Stimulated activated CD4-positive, alpha-beta T cell treated with anti-CD3 and anti-CD28 coated beads, Interleukin-2, amount 100 ng/mL, for 48 hours (primary cell): ENCODE results near the gene CTDP1.
"Not testable (repeated sequence)": the region's sequence is repeated elsewhere in the genome, so short reads cannot be mapped to it uniquely, and the experiment has no call there.

Experiments
- DNase-seq, 2 donors: peaks; one replicate each; pipeline ENCODE4 v3.0.0-alpha.2; 2020

CTDP1 gene

DNA sequence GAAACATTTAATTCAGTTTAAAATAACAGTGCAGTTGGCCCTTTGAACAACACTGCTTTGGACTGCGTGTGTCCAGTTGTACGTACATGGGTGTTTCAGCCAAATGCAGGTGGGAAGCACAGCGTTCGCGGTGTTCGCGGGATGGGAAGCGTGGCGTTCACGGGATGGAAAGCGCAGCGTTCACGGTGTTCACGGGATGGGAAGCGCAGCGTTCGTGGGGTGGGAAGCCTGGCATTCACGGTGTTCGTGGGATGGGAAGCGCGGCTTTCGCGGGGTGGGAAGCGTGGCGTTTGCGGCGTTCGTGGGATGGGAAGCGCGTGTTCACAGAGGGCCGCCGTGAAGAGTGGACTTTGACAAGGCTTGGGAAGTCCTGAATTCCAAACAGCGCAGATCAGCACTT lies 47.6 kb downstream of the CTDP1 start:
- DNase-seq = no peak

DNA sequence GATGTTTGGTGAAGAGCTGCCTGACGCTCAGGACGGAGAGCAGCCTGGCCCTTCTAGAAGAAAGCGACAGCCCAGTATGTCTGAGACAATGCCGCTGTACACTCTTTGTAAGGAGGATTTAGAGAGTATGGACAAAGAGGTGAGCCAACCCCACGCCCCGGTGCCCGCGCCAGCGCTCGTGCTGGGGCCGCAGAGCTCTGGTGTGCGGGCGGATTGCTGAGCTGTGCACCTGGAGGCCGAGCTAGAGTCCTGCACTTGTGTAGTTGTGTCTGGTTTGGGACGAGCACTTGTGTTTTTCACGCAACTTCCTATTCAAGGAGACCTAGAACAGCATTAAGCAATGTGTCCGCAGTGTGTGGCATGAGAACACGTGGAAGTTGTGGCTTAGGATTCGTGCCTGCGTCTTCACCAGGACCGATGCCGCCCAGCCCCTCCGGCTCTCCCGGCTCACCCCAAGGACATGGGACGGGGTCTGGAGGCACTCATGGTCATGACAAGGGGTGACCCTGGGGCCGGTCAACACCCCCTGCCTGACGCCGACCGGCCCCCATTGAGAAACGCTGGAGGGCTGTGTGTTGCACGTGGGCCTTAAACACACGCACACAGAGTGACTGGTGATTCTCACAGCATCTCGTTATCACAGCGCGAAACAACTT lies 49.5 kb downstream of the CTDP1 start:
- DNase-seq = no peak

DNA sequence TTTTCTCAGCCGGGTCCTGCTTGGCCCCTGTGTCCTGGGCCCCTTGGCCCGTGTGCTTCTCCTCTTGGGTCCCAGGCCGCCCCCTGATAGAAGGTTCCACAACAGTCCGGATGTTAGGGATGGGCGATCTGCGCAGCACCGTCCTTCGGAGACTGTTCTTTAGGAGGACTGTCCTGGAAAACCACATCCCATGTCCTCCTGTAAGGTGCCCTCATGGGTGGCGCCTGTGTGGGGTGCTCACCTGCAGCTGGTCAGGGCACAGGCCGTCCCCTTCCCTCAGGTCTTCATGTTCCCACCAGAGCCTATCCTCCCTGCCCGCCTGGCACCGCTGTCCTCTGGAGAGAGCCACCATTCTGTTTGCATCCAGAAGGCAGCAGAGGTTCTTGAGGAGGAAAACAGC lies 50.0 kb downstream of the CTDP1 start:
- DNase-seq = no peak

DNA sequence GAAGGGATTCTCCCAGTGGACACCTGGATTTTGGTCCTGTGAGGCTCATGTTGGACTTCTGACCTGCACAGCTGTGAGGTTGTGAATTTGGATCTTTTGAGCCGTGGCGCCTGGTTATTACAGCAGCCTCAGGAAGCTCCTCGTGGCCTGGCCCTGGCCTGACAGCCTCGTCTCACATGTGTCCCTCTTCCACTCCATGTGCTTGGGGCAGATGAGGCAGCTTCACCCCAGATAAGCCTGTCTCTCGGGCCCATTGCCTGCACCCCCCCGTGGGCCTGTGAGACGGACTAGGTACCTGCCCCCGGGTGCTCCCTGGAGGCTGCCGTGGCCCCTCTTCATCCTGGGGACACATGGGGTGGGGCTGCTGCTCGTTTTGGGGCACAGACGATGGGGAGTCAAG lies 51.2 kb downstream of the CTDP1 start:
- no peak for DNase-seq

DNA sequence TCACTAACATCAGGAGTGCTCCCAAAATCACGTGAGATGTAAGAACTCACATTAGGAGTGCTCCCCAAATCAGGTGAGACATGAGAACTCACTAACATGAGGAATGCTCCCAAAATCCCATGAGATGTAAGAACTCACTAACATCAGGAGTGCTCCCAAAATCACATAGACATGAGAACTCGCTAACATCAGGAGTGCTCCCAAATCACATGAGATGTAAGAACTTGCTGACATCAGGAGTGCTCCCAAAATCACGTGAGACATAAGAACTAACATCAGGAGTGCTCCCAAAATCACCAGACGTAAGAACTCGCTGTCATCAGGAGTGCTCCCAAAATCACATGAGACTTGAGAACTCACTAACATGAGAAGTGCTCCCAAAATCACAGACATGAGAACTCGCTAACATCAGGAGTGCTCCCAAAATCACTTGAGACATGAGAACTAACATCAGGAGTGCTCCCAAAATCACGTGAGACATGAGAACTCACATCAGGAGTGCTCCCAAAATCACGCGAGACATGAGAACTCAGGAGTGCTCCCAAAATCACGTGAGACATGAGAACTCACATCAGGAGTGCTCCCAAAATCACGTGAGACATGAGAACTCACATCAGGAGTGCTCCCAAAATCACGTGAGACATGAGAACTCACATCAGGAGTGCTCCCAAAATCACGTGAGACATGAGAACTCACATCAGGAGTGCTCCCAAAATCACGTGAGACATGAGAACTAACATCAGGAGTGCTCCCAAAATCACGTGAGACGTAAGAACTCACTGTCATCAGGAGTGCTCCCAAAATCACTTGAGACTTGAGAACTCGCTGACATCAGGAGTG lies 52.5 kb downstream of the CTDP1 start:
- not testable (repeated sequence) for DNase-seq

DNA sequence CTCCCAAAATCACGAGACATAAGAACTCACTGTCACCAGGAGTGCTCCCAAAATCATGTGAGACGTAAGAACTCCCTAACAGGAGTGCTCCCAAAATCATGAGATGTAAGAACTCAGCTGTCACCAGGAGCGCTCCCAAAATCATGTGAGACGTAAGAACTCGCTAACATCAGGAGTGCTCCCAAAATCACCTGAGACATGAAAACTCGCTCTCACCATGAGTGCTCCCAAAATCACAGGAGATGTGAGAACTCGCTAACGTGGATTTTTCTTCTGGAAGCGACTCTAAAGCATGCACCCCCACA lies 53.1 kb downstream of the CTDP1 start:
- DNase-seq = no peak

DNA sequence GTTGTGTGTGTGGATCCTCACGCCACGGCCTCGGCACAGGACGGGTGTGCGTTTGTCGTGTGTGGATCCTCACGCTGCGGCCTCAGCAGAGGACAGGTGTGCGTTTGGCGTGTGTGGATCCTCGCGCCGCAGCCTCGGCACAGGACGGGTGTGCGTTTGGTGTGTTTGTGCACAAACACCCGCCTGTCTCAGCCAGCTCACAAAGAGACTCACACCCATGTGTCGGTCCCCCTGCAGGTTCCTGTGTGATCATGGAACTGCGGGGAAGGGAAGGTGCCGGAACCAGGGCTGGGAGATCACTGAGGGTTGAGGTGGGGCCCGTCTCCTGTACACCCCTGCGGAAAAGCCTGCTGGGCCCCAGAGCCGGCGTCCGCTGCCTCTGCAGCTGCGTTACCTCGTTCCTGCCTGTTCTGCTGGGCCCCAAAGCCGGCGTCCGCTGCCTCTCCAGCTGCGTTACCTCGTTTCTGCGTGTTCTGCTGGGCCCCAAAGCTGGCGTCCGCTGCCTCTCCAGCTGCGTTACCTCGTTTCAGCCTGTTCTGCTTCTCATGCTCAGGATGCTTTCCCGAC lies 53.6 kb downstream of the CTDP1 start:
- no peak for DNase-seq

DNA sequence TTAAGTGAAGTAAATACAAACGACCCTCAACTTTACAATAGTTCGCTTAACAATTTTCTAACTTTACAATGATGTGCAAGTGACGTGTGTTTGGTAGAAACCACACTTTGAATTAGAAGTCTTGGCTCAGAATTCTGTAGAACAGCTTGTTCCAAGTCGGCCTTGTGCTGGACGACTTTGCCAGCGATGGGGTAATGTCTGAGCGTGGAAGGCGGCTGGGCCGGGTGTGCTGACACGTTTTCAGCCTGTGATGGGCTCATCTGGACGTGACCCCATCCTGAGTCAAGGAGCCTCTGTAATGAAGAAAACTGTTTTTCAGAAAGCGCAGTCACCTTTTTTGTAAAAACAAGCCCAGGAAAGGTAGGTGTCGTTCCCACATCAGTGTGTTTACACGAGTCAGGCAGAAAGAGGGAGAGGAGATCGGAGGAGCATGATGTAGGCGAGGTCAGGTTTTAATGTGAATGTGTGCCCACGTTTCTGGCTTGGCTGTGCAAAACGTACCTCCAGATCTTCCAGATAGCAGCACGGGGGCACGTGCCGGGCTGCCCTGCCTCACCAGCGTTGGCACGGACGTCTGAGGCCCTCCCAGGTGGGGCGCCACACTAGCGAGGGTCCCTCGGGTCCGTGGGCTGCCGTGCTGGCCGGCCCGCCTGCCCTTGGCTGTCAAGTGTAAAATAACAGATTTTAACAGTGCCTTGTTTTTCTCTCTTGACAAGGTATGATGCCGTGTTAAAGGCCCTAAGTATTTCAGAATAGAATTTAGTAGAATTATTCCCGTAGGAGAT lies 54.6 kb downstream of the CTDP1 start:
- no peak for DNase-seq

DNA sequence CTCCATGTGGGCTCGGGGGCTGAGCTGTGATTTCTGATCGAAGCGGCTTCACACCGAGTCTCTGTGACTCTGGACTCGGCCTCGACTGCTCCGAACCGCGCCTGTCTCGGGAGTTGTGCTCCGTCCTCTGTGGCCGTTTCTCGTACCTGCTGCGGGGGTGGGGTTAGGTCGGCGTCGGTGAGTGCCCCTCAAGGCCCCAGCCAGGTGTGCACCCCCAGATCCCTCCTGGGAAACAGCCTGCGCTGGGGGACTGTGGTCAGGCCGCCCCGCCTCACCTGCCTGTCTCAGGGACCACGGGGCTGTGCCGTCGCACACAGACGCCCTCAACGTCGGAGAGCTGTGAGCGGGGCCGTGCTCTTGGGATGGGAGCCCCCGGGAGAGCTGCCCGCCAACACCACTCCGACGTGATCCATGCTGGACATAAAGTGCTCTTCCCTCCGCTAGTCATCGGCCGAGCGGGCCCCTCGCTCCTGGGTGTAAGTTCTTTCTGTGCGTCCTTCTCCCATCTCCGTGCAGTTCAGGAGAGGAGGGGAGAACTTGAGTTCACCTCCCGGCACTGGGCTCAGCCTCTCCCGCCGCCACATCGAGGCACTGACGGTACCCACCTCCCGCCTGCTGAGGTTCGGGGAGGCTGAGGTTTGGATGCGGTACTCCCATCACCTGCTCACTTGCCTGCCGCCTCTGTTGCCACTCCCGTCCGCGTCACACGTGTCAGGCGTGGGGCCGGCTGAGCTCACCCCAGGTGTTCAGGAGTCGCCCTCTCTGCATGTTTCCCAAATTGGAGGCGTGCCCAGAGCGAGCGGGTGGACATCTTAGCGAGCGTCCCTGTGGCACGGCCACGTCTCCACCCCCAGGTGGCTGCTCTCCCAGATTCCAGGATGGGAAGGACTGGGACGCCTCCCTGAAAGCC lies 55.7 kb downstream of the CTDP1 start:
- no peak for DNase-seq

DNA sequence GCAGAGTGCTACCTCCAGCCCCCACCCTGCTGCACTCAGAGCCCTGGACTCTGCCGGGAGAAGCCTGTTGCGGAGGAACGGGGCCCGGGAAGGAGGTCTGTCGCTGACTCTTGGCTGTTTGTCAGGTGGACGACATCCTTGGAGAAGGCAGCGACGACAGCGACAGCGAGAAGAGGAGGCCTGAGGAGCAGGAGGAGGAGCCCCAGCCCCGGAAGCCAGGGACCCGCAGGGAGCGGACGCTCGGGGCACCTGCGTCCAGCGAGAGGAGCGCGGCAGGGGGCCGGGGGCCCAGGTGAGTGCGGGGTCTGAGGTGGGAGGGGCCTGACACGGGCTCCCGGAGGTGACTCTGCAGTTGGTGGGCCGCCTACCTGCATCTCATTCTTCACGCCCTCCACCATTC lies 56.6 kb downstream of the CTDP1 start:
- no peak for DNase-seq

DNA sequence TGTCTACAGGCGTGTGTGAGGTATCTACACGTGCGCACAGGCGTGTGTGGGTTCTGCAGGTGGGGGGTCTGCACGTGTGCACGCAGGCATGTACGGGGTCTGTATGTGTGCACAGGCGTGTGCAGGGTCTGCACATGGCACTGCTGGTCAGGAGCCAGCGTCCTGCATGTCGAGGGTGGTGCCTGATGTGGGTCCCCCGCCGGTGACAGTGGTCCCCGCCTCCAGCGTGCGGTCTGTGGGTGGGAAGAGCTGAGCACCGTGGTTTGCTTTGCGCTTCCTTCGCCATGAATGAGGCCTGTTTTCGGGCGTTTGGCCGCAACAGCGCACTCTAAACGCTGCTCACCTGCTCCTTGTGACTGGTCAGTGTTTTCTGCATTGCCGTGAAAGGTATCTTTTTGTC lies 57.2 kb downstream of the CTDP1 start:
- no peak for DNase-seq

DNA sequence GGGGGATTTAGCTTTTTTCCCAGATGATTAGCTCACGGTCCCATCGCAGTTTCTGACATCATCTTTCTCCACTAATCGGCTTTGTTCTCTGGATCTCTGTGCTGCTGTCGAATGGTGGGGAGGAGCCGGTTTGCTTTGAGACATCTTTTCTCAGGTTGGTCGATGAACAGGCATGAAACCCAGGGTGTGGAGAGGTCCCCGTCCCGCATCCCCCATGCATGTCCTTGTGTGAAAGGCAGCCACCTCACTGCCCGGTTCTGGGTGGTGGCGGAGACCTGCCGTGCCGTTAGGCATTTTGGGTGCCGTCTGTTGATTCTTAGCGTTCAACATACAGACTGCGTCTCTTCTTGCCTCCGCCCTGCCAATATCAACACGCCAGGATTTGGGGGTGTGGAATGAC lies 57.8 kb downstream of the CTDP1 start:
- no peak for DNase-seq

DNA sequence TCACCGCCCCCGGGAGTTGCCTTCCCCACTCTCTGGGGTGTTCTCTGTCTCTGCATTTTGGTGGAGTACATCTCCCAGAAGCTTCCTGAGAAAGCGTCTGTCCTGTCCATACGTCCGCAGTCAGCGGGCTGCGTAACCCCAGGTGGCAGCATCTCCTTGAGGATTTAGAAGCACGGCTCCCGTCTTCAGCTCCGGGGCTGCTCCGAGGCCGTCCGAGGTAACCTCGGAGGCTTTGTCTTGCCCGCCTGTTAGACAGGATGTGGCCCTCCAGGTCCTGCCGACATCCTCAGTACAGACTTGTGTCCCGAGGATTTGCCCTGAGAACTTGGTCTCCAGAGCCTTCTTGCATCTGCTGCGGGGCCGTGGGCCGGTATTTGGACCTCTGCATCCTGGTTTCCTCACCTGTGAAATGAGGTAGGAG lies 58.4 kb downstream of the CTDP1 start:
- DNase-seq = no peak

DNA sequence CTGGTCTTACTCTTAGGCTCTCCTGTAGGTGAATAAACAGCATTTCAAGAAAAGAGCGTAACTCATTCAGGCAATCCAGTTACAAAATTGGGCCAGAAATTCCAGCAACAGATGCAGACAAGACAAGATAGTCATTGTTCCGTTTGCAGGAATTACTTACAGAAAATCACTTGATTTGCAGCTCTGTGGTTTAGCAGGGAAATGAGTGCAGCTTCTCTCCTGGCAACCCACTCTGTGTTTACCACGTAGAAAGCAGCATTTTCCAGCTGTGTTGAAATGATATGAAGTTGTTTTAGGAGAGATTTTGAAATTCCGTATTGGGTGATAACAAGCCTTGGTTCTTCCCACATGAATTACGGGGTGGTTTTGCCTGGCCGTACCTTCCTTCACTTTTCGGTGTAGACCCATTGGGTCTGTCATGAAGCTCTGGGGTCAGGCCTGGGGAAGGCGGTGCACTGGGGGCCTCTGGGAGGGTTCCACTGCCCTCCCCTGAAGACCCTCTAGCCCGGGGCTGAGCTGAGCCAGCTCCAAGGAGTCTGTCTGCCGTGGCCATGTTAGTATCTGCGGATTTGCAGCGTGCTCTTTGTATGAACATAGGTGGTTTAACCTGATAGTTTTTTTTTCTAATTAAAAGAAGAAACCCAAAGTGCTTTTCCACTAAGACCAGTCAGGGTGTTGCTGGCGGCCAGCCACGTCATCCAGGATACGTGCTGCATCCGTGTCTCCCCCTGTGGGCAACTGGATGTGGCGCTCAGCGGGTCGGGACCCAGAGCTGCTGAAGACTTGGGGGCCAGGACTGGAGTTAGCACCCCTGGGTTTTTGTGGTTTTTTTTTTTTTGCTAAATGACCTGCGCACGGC lies 59.2 kb downstream of the CTDP1 start:
- no peak for DNase-seq

DNA sequence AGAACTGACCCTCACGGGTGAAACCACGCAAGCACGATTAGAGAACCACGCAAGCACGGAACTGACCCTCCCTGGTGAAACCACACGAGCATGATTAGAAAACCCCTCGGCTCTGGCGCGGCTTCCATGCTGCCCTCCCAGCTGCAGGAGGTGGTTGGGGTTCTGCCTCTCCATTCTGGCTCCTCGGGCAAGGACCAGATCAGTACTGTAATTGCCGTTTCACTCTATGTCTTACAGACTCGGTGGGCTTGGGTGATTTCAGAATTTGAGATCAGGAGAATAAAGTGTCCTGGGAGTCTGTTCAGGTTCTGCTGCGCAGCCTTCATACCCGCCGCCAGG lies 59.8 kb downstream of the CTDP1 start:
- no peak for DNase-seq

DNA sequence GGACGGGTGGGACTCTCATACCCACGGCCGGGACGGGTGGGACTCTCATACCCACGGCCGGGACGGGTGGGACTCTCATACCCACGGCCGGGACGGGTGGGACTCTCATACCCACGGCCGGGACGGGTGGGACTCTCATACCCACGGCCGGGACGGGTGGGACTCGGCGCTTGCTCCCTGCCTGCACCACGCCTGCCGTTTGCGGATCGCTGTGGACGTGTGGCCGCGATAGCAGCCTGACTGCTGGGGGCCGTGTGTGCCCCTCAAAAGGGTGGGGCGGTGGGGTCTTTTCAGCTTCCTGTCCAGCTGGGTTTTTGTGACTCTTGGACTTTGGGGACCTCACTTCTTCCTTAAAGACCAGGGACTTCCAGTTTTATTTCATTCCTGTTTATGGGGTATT lies 60.4 kb downstream of the CTDP1 start:
- DNase-seq = not testable (repeated sequence)

DNA sequence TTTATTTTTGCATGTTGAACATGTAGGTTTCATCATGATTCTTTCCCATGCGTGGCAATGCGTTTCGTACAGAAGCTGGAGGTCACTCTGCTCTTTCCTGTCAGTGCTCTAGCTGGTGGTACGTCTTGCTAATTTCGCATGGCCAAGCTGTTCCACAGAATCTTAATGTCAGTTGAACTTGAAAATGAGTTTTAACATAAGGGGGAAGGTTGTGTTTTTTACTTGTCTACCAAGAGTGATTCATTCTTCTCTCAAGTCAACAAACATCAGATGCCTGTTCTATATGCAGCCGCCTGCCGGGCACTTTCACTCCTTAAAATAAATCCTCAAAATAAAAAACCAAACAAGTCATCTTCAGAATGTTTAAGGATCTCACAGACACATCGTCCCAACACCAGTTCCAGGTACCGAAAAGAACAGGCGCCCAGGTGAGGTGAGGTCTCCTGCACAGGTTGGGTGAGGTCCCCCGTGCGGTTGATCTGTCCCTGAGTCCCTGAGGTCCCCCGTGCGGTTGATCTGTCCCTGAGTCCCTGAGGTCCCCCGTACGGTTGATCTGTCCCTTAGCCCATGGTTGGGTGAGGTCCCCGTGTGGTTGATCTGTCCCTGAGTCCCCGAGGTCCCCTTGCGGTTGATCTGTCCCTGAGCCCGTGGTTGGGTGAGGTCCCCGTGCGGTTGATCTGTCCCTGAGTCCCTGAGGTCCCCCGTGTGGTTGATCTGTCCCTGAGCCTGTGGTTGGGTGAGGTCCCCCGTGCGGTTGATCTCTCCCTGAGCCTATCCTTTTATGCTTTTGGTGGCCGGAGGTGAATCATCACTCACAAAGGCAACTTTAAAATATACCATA lies 61.1 kb downstream of the CTDP1 start:
- no peak for DNase-seq

DNA sequence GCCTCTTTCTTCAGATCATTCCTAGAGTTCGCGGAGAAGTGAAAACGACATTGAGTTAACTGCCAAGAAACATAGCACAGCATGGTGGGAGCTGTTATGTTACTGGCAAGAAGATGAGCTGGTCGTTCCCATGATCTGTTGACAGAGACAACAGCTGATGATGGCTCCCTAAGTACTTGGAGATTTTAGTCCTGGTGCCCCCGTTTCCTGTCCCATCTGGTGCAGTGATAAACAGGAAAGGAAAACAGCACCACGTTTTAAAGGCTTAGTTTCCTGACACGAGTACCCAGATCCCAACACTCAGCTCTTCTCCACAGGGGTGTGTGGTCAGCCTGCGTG lies 61.7 kb downstream of the CTDP1 start:
- no peak for DNase-seq

DNA sequence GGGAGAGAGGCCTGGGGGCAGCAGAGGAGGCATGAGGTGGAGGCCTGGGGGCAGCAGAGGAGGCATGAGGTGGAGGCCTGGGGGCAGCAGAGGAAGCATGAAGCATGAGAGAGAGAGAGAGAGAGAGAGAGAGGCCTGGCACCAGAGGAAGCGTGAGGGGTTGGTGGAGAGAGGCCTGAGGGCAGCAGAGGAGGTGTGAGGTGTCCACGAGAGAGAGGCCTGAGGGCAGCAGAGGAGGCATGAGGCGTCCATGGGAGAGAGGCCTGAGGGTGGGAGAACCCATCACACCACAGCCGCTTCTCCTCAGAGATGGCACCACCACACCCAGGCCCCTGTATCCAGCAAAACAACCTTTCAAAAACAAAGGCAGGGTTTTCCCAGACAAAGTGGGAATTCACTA lies 62.5 kb downstream of the CTDP1 start:
- DNase-seq = no peak

DNA sequence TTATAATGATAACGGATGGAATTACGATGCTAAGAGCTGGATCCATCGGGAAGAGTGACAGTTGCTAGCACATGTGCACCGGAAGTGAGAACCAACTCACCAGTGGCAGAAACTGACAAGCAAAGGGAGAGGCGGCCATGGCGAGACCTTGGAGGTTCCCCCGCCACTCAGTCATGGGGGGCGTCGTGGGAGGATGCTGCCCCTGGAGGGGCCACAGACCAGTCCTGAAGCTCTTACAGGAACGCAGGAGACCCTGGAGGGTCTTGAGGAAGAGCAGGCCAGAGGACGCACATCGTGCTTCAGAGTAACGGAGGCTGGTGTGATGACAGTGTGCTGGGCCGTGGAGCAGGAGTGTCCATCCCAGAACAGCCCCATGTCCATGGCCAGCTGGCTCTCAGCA lies 65.0 kb downstream of the CTDP1 start:
- DNase-seq = no peak

DNA sequence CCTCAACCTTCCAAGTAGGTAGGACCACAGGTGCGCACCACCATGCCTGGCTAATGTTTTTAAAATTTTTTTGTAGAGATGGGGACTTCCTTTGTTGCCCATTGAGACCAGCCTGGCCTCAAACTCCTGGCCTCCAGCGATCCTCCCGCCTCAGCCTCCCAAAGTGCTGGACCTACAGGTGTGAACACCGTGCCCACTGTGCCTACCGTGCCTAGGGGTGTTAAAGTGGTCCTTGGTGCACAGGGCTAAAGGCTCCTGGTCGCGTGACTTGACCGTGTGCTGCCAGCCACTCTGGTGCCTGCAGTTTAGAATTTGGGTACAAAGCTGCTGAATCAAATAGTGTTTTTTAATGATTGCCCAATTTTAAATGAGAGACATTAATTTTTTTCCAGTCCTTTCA lies 67.1 kb downstream of the CTDP1 start:
- no peak for DNase-seq
